Osteocyte (in vitro differentiated cells): ENCODE results near the gene B3GALNT1. TPM values are rescaled to one million over a fixed set of nuclear protein-coding genes. Genes with fewer than 3 reads are reported as not detected.

ENCODE experiments used
- total RNA-seq: library from RNA; stranded (reverse); gene quantifications from 2 replicates; pipeline ENCODE4 v1.2.1, GENCODE V29; 2021

The B3GALNT1 gene
- total RNA-seq, 1 donor from 2014 or later = 15.0 TPM

Other genes with a start within 250 kb of the B3GALNT1 start
- 58.7 and 60.9 TPM in 2 replicates for gene NMD3, start 116.0 kb upstream of the B3GALNT1 start, total RNA-seq